IMR-90 (cell line): ENCODE data around the gene MYO3B.

Experiments
- BHLHE40 ChIP-seq: fragments of 150-350 bp; IDR thresholded peaks from 2 replicates; pipeline ENCODE4 v1.6.1; 2016; ENCODE audit warnings: mild to moderate bottlenecking, low read depth, low read length
- CEBPB ChIP-seq: IDR thresholded peaks from 2 replicates; pipeline ENCODE4 v1.6.1; 2012; ENCODE audit warnings: low read depth, low read length, improper control_type of control experiment
- CHD1 ChIP-seq: IDR thresholded peaks from 2 replicates; pipeline ENCODE4 v1.6.1; 2012; ENCODE audit warnings: low read depth, low read length, improper control_type of control experiment
- MXI1 ChIP-seq: IDR thresholded peaks from 2 replicates; pipeline ENCODE4 v1.6.1; 2012; ENCODE audit warnings: low read depth, mild to moderate bottlenecking, low read length, moderate library complexity, borderline replicate concordance
- NFE2L2 ChIP-seq: fragments of 150-350 bp; IDR thresholded peaks from 2 replicates; pipeline ENCODE4 v1.6.1; 2016; ENCODE audit warnings: low read depth, mild to moderate bottlenecking, low read length
- POLR2A ChIP-seq: IDR thresholded peaks from 2 replicates; pipeline ENCODE4 v1.6.1; 2012; ENCODE audit warnings: mild to moderate bottlenecking, low read depth, low read length
- RAD21 ChIP-seq: IDR thresholded peaks from 2 replicates; pipeline ENCODE4 v1.6.1; 2012; ENCODE audit warnings: low read length, improper control_type of control experiment
- RCOR1 ChIP-seq: IDR thresholded peaks from 2 replicates; pipeline ENCODE4 v1.6.1; 2012; ENCODE audit warnings: mild to moderate bottlenecking, low read length, improper control_type of control experiment; ENCODE audit not compliant: insufficient replicate concordance
- RFX5 ChIP-seq: IDR thresholded peaks from 2 replicates; pipeline ENCODE4 v1.8.0; 2012; ENCODE audit warnings: low read depth, mild to moderate bottlenecking, low read length, moderate library complexity
- SMC3 ChIP-seq: fragments of 150-350 bp; IDR thresholded peaks from 2 replicates; pipeline ENCODE4 v1.6.1; 2016; ENCODE audit warnings: low read depth, mild to moderate bottlenecking, antibody characterized with exemption, low read length, moderate library complexity
- TF ChIP-seq, protein P1 (sequence below): fragments of 150-350 bp; IDR thresholded peaks from 2 replicates; pipeline ENCODE4 v1.6.1; 2017; ENCODE audit warnings: mild to moderate bottlenecking, antibody characterized with exemption, low read length, low read depth
- TF ChIP-seq, protein P2 (sequence below): conservative IDR thresholded peaks from 2 replicates; pipeline ENCODE4 v1.5.1; 2012; ENCODE audit warnings: mild to moderate bottlenecking, low read depth, low read length, improper control_type of control experiment
- TF ChIP-seq, protein P3 (sequence below): fragments of 150-350 bp; IDR thresholded peaks from 2 replicates; pipeline ENCODE4 v1.6.1; 2016; ENCODE audit warnings: low read depth, mild to moderate bottlenecking, low read length, moderate library complexity, borderline replicate concordance

DNA sequence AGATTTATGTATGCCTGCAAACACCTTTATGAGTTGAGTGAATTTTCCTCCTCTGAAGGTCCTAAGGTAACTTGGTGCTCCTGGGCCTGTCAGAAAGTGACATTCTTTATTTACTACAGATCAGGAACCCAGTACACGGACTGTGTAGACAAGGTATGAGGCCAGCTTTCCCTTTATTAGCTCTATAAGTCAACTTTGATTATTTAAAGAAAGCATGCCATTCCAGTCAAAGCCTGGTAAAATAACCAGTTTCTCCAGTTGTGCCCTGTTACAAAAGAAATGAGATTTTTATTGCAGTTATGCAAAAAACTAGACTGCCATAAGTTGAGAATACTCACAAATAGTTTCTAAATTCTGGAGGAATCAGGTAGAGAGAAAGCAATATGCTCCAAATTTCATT lies 271.1 kb downstream of the MYO3B start:
- TF ChIP-seq, protein P1, sequence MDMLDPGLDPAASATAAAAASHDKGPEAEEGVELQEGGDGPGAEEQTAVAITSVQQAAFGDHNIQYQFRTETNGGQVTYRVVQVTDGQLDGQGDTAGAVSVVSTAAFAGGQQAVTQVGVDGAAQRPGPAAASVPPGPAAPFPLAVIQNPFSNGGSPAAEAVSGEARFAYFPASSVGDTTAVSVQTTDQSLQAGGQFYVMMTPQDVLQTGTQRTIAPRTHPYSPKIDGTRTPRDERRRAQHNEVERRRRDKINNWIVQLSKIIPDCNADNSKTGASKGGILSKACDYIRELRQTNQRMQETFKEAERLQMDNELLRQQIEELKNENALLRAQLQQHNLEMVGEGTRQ, result no peak
- TF ChIP-seq, protein P2, sequence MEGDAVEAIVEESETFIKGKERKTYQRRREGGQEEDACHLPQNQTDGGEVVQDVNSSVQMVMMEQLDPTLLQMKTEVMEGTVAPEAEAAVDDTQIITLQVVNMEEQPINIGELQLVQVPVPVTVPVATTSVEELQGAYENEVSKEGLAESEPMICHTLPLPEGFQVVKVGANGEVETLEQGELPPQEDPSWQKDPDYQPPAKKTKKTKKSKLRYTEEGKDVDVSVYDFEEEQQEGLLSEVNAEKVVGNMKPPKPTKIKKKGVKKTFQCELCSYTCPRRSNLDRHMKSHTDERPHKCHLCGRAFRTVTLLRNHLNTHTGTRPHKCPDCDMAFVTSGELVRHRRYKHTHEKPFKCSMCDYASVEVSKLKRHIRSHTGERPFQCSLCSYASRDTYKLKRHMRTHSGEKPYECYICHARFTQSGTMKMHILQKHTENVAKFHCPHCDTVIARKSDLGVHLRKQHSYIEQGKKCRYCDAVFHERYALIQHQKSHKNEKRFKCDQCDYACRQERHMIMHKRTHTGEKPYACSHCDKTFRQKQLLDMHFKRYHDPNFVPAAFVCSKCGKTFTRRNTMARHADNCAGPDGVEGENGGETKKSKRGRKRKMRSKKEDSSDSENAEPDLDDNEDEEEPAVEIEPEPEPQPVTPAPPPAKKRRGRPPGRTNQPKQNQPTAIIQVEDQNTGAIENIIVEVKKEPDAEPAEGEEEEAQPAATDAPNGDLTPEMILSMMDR, result no peak
- TF ChIP-seq CHD1, result no peak
- TF ChIP-seq BHLHE40, result no peak
- TF ChIP-seq POLR2A, result no peak
- TF ChIP-seq NFE2L2, result no peak
- TF ChIP-seq RAD21, result no peak
- TF ChIP-seq RFX5, result no peak
- TF ChIP-seq, protein P3, sequence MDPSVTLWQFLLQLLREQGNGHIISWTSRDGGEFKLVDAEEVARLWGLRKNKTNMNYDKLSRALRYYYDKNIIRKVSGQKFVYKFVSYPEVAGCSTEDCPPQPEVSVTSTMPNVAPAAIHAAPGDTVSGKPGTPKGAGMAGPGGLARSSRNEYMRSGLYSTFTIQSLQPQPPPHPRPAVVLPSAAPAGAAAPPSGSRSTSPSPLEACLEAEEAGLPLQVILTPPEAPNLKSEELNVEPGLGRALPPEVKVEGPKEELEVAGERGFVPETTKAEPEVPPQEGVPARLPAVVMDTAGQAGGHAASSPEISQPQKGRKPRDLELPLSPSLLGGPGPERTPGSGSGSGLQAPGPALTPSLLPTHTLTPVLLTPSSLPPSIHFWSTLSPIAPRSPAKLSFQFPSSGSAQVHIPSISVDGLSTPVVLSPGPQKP, result no peak
- TF ChIP-seq CEBPB, result no peak
- TF ChIP-seq RCOR1, result no peak
- no peak for TF ChIP-seq SMC3
- no peak for TF ChIP-seq MXI1
